Kidney epithelial cell (primary cell): ENCODE measurements around the gene C1R. TPM values are rescaled to one million over a fixed set of nuclear protein-coding genes. Genes with fewer than 3 reads are reported as not detected.

Source experiments
- DNase-seq: peaks from one replicate; pipeline ENCODE4 v3.0.0-alpha.2; 2010; ENCODE audit warnings: low read depth
- H3K27me3 ChIP-seq: 2 replicates; pipeline ENCODE4 v1.6.0; 2011; ENCODE audit warnings: low read length; ENCODE audit not compliant: control insufficient read depth, insufficient read depth
- H3K36me3 ChIP-seq: 2 replicates; pipeline ENCODE4 v1.5.1; 2011; ENCODE audit warnings: low read length; ENCODE audit not compliant: control insufficient read depth, insufficient read depth
- H3K4me3 ChIP-seq: 2 replicates; pipeline ENCODE4 v1.5.1; 2011; ENCODE audit warnings: low read depth, mild to moderate bottlenecking, control low read depth, low read length
- CTCF ChIP-seq: IDR thresholded peaks from 2 replicates; pipeline ENCODE4 v1.5.1; 2011; ENCODE audit warnings: mild to moderate bottlenecking, moderate library complexity, low read length, control low read depth, inconsistent platforms; ENCODE audit not compliant: insufficient read depth, poor library complexity, severe bottlenecking
- total RNA-seq: library from RNA; depleted of rRNA; stranded (reverse); fragments of >200 nt; gene quantifications from 2 replicates; pipeline ENCODE4 v1.2.3, GENCODE V29; 2015

C1R gene
- total RNA-seq, 1 donor from 2014 or later = 13.5 TPM

GRCh38 chr12:7116196-7116595 lies 24.0 kb upstream of the C1R start:
- Histone ChIP-seq H3K4me3 (no peak overlapping the region), H3K36me3 (no peaks in the 10 kb centered on the region), H3K27me3 (no peaks in the 10 kb centered on the region)
- TF ChIP-seq CTCF = no peak
- no peak for DNase-seq

DNA sequence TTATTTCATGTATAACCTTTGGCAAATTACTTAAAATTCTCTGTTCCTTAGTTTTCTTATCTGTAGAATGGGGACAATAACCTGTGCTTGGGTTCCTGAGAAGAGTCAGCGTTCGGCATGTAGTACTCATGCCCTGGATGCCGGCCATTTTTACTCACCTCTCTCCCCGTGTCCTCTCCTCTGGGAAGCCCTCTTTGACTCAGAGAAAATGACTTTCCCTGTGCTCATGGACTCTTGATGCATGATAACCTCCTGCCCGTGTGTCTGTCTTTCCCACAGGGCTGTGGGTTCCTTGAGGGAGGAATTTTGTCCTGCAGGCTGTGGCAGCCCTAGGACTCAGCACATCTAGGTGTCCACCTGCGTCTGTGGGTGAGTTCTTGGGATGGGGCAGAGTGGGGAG lies 22.6 kb upstream of the C1R start:
- no peak for DNase-seq
- Histone ChIP-seq H3K4me3 (no peak overlapping the region), H3K27me3 (no peaks in the 10 kb centered on the region), H3K36me3 (no peaks in the 10 kb centered on the region)
- no peak for TF ChIP-seq CTCF

GRCh38 chr12:7114008-7114407 lies 21.8 kb upstream of the C1R start:
- no peaks in the 10 kb centered on the region for H3K36me3 ChIP-seq
- H3K27me3 ChIP-seq = no peaks in the 10 kb centered on the region
- no peak for TF ChIP-seq CTCF
- H3K4me3 ChIP-seq = no peak overlapping the region
- no peak for DNase-seq

DNA sequence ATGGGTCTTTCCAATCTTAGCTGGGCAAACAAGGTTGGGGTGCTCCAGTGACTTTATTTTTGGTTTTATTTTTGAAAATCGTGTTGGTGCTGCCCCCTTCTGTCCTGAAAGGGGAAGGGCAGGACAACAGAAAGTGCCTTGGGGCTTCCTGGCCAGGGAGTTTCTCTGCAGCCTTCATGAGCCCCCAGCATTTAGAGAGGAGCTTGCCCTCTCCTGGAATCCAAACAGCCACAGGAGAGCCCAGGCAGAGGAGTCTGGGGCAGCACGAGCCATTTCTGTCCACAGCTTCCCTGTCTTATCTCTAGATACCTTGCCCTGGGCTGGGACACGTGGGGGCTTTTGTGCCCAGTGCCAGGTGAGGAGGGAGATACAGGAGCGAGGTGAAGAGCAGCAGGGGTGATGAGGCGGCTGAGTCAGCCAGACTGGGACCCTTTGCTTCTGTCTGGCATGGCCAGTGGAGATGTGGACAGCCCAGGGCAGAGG lies 21.2 kb upstream of the C1R start:
- no peaks in the 10 kb centered on the region for H3K36me3 ChIP-seq

DNA sequence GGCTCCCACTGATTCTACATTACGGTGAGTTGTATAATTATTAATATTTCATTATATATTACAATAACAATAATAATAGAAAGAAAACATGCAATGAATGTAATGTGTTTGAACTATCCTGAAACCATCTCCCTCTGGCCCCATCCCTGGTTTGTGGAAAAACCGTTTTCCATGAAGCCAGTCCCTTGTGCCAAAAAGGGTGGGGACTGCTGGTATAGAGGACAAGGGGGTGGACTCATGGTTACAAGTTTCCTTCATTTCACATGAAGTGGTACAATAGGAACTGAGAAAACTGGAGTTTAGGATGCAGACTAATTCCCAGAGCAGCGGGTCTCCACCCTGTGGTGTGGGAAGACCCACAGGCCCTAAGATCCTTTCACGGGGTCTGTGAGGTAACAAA lies 19.8 kb upstream of the C1R start:
- TF ChIP-seq CTCF = no peak
- H3K27me3 ChIP-seq = no peaks in the 10 kb centered on the region
- H3K4me3 ChIP-seq = no peak overlapping the region
- H3K36me3 ChIP-seq = no peaks in the 10 kb centered on the region
- DNase-seq = no peak

More for the DNA sequence above, 21.2 kb upstream of the C1R start:
- Histone ChIP-seq H3K27me3 (no peaks in the 10 kb centered on the region), H3K4me3 (no peak overlapping the region)
- TF ChIP-seq CTCF = peak; percentile 83
- no peak for DNase-seq

DNA sequence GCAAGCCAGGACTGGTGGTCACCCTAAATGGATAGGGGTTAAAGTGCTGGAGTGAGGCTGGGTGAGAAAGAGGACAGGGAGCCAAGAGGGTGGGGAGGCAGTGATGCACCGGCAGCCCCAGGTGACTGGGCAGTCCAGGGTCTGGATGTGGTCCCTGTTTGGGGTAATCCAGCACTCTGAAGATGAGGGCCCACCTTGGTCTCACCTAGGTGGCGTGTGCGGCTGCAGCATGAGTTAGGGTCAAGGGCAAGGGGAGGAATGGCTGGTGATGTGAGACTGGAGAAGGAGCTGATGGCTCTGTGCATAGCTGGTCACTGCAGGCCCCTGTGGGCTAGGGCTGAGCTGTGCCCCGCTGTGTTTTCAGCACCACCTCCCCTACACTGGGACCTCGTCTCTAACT lies 18.4 kb upstream of the C1R start:
- no peak for DNase-seq
- H3K4me3 ChIP-seq = no peak overlapping the region
- no peak for TF ChIP-seq CTCF
- no peaks in the 10 kb centered on the region for H3K27me3 ChIP-seq
- no peaks in the 10 kb centered on the region for H3K36me3 ChIP-seq
